Heart right ventricle (tissue), 16 donors: ENCODE data around the gene ME1. TPM values are rescaled to one million over a fixed set of nuclear protein-coding genes. Genes with fewer than 3 reads are reported as not detected.

Source experiments
- ATAC-seq, 8 donors: fragments of 200-7000 bp; cut with Tn5 transposase; one replicate each; pipeline ENCODE4 v1.9.1; 2020; ENCODE audit warnings: mild to moderate bottlenecking in 8 of 8, moderate library complexity in 8 of 8, moderate number of reproducible peaks in 1 of 8
- DNase-seq, 2 donors: peaks; one replicate each; pipeline ENCODE4 v3.0.0-alpha.2; 2020
- H3K27ac ChIP-seq, 10 donors: fragments of 200-600 bp; sonication (generic) in 2 of 10; one replicate each; pipeline versions ENCODE4 v1.5.0 to v1.8.0; 2020 to 2022; ENCODE audit warnings: mild to moderate bottlenecking in 3 of 10
- H3K27me3 ChIP-seq, 7 donors: fragments of 200-600 bp; one replicate each; pipeline ENCODE4 v1.8.0; 2021 to 2022; ENCODE audit warnings: mild to moderate bottlenecking in 2 of 7
- H3K36me3 ChIP-seq, 9 donors: fragments of 200-600 bp; sonication (generic) in 1 of 9; one replicate each; pipeline versions ENCODE4 v1.5.0 to v1.8.0; 2020 to 2022; ENCODE audit warnings: mild to moderate bottlenecking in 2 of 9
- H3K4me1 ChIP-seq, 9 donors: fragments of 200-600 bp; sonication (generic) in 1 of 9; one replicate each; pipeline versions ENCODE4 v1.5.0 to v1.8.0; 2020 to 2022; ENCODE audit warnings: mild to moderate bottlenecking in 4 of 9
- H3K4me3 ChIP-seq, 10 donors: fragments of 200-600 bp; sonication (generic) in 2 of 10; one replicate each; pipeline versions ENCODE4 v1.5.0 to v1.8.0; 2020 to 2022; ENCODE audit warnings: mild to moderate bottlenecking in 7 of 10, moderate library complexity in 2 of 10
- H3K9me3 ChIP-seq, 11 donors: fragments of 200-600 bp in 10 of 11; sonication (generic) in 2 of 11; one replicate each; pipeline versions ENCODE4 v1.5.0 to v1.8.0; 2013 to 2022; ENCODE audit warnings: mild to moderate bottlenecking in 2 of 11, control low read depth in 1 of 11, moderate library complexity in 1 of 11
- WGBS, 2 donors: extraction: QIAGEN DNeasy Blood & Tissue Kit; methylation state at CpG; one replicate each; pipeline ENCODE4 v1.1.7; 2013; ENCODE audit warnings: inconsistent platforms in 1 of 2; 5-methylcytosine and 5-hydroxymethylcytosine counted together
- intact Hi-C, 10 donors: fragments of 100-400 bp; cut with DNase I; formaldehyde crosslinking; loops; one replicate each; pipeline versions ENCODE4 v1.11.1 to v1.14.2; 2022
- polyA plus RNA-seq, 2 donors: library from polyadenylated mRNA; stranded (reverse); fragments of 200-250 nt; gene quantifications; one replicate each; pipeline ENCODE4 v1.2.3, GENCODE V29; 2013
- total RNA-seq, 10 donors: library from RNA; stranded (reverse); fragmentation: NEBNext Ultra II Directional in 3 of 10; extraction: Animal tissue kit (Norgen Biotek cat#: 25700) in 3 of 10; gene quantifications; one replicate each; pipeline versions ENCODE4 v1.2.1 to v1.2.4, GENCODE V29; 2021 to 2023
- TF ChIP-seq, protein P1 (sequence below), 9 donors: fragments of 200-600 bp; sonication (generic) in 2 of 9; IDR thresholded peaks; one replicate each; pipeline versions ENCODE4 v1.5.0 to v1.8.0; 2021 to 2022; ENCODE audit warnings: antibody characterized with exemption in 9 of 9, mild to moderate bottlenecking in 5 of 9, moderate library complexity in 1 of 9
- donor health status: Arrhythmogenic right ventricular cardiomyopathy.
- donor health status: ischemic (EF 13 %, LVEDD 7.1; RV severe dilation, severe dysfunction).
- donor health status: healthy with polysubstance abuse.
- donor health status: DM: no; HTN: yes; CAD: no.
- donor health status: DM: no; HTN: no; CAD: no.
- donor health status: ischemic (EF 25% LVEDD 6.9; RV normal size, moderate dysfunction).
- donor health status: ischemic (EF 25% LVEDD 5.7; RV mildly dilated, moderate dysfunction).
- donor health status: healthy.
- donor health status: DM: yes; HTN: yes; CAD: no.
- donor health status: Ischemic cardiomyopathy.
- donor health status: ischemic (EF 35%, LVEDD 5.7; RV mildly dilated, moderate dysfunction).
- donor health status: nonischemic (EF 11% LVEDD 7.7; RV severe dilation, severe dysfunction).
- donor health status: DM: yes; HTN: yes; CAD: no.
- donor health status: PGD.
- donor health status: ischemic (EF 29% LVEDD 5.4; RV normal size, mild dysfunction).
- donor health status: nonischemic (EF 23%, LVEDD 6.1; RV moderate dilation, normal function).

Gene ME1
- total and polyA plus RNA-seq, 12 donors, result 4.1 to 26.6 (median 17.2) TPM

DNA sequence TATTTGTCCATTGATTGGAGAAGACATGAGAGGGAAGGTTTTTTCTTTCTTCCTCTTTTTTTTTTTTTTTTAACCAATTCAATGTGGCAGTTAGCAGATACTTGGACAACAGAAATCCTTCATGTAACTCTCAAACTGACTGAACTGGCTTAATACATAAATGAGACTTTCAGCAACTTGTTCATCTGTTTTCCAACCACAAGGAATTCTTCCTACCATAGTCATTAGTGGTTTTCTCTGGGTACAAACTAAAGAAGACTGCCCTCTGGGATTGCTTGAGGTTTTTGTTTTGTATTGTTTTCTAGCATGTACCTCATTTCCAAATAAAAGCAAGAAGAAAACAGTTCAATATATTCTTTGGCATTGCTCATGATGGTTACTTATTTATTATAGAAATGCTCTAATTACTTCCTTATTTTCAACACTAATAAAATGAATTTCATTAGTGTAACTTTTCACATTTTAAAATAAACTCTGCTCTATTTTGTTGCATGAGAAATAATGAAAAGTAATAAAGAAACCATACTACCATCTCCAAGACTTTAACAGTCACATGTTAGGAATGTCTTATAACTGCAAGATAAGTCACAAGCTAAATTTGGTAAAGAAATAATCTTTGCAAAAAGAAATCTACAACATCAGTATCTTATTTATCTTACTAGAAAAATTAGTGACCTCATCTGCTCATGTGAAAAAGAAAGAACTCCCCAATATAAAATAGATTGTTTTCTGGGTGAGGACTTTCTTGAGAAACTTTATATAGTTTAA lies 52.0 kb downstream of the ME1 start:
- ATAC-seq (no peak), DNase-seq (no peak)
- TF ChIP-seq, protein P1, sequence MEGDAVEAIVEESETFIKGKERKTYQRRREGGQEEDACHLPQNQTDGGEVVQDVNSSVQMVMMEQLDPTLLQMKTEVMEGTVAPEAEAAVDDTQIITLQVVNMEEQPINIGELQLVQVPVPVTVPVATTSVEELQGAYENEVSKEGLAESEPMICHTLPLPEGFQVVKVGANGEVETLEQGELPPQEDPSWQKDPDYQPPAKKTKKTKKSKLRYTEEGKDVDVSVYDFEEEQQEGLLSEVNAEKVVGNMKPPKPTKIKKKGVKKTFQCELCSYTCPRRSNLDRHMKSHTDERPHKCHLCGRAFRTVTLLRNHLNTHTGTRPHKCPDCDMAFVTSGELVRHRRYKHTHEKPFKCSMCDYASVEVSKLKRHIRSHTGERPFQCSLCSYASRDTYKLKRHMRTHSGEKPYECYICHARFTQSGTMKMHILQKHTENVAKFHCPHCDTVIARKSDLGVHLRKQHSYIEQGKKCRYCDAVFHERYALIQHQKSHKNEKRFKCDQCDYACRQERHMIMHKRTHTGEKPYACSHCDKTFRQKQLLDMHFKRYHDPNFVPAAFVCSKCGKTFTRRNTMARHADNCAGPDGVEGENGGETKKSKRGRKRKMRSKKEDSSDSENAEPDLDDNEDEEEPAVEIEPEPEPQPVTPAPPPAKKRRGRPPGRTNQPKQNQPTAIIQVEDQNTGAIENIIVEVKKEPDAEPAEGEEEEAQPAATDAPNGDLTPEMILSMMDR (IDR thresholded peaks at IDR 0.05), result no peak
- intact Hi-C loops, result no loop called here
- Histone ChIP-seq H3K4me3 (no peak overlapping the region), H3K27me3 (no peaks in the 10 kb centered on the region), H3K4me1 (peaks cover 0 to 23% (median 11%) of the 10 kb centered on the region in 9 donors), H3K36me3 (no peaks in the 10 kb centered on the region), H3K9me3 (no peaks in the 10 kb centered on the region), H3K27ac (no peak overlapping the region)

DNA sequence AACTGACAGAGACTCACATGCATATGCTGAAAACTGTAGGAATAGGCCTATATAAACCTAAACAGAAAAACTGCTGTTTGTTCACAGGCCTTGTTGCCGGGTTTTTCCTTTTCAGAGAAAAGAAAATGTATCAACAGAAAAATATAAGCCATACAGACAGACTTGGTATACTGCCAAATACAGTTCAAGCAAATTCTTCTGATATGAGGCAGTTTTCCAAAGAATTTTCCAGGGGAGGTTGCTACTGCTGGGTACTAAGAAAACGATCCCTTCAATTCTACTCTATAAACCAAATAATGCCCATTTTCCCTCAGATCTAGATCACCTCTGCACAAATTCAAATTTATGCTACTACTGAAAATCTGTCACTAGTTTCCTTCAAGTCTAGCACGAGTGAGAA lies 59.4 kb downstream of the ME1 start:
- DNase-seq, result no peak
- Histone ChIP-seq H3K4me3 (no peak overlapping the region), H3K27me3 (no peaks in the 10 kb centered on the region), H3K4me1 (peaks cover 0 to 3% (median 0%) of the 10 kb centered on the region in 9 donors), H3K36me3 (no peaks in the 10 kb centered on the region), H3K27ac (no peak overlapping the region), H3K9me3 (no peaks in the 10 kb centered on the region)
- 50 to 51% methylated on average over 3 of the region's 3 CpGs for WGBS, 2 donors
- intact Hi-C loops, result no loop called here
- TF ChIP-seq, protein P1 (IDR thresholded peaks at IDR 0.05), result no peak
- no peak for ATAC-seq

DNA sequence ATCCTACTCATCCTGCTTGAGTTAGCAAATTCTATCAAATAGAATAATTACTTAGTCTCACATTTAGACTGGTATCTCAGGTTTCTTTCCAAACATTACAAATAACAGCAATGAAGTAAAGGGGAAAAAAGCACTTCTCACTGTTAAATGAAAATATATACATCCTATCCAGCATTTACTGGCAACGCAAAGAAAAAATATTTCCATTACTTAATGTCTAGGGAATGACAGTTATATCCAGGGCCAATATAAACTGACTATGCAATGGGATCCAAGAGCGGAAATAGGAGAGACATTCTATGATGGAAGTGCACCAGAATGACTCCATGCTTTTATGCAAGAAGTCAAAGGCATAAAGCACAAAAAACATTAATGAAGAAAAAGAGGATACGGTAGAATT lies 60.3 kb downstream of the ME1 start:
- Histone ChIP-seq H3K9me3 (no peaks in the 10 kb centered on the region), H3K36me3 (no peaks in the 10 kb centered on the region), H3K4me3 (no peak overlapping the region), H3K27me3 (no peaks in the 10 kb centered on the region), H3K27ac (no peak overlapping the region), H3K4me1 (peaks cover 0 to 10% (median 0%) of the 10 kb centered on the region in 9 donors)
- intact Hi-C loops, result no loop called here
- DNase-seq (no peak), ATAC-seq (no peak)
- 67 to 74% methylated on average over 3 of the region's 3 CpGs for WGBS, 2 donors
- TF ChIP-seq, protein P1 (IDR thresholded peaks at IDR 0.05), result no peak

DNA sequence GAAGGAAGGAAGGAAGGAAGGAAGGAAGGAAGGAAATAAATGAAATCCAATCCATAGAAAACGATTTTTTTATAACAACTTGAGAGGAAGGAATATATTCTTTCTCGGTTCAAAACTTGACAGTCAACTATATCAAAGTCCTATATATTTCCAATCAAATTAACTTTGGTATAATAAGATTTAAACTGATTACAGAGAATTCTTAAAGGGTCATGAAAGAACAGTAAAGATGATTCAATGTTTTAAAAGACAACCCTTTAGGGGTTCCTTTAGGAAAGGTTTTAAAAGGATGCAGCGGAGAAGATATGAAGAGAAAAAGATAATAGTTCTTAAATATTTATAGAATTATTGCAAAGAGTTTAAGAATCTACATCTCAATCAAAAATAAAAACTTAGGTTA lies 61.2 kb downstream of the ME1 start:
- 78 to 90% methylated on average over 3 of the region's 3 CpGs for WGBS, 2 donors
- TF ChIP-seq, protein P1 (IDR thresholded peaks at IDR 0.05), result no peak
- H3K36me3 ChIP-seq, result no peaks in the 10 kb centered on the region
- no peak overlapping the region for H3K27ac ChIP-seq
- intact Hi-C loops, result no loop called here
- H3K9me3 ChIP-seq, result no peaks in the 10 kb centered on the region
- no peaks in the 10 kb centered on the region for H3K27me3 ChIP-seq
- H3K4me1 ChIP-seq, result peaks cover 0 to 13% (median 0%) of the 10 kb centered on the region in 9 donors
- no peak for ATAC-seq
- no peak overlapping the region for H3K4me3 ChIP-seq
- DNase-seq, result no peak
